ENCODE results near the gene PLEKHG2. TPM values are rescaled to one million over a fixed set of nuclear protein-coding genes. Genes with fewer than 3 reads are reported as not detected.
A peak's percentile ranks its signal among the peaks of the same experiment; 100 is the strongest.

Gene PLEKHG2
- total and polyA plus RNA-seq, 9 of the 15 experiments (the other 6 are each of a cell fraction or from before 2014, with no cell fraction given): 0.98 to 45.7 (median 9.8) TPM

GRCh38 chr19:39402346-39403300, 9.8 kb upstream of the PLEKHG2 start (continued):
- TF ChIP-seq MYBL2 (IDR thresholded peaks at IDR 0.05; ENCODE audit: low read depth) (no peak), MYBL2 (CRISPR knock-in tag; IDR thresholded peaks at IDR 0.05; ENCODE audit: borderline replicate concordance) (no peak), NBN (IDR thresholded peaks at IDR 0.05; ENCODE audit: low read depth) (no peak), LCOR (CRISPR knock-in tag; IDR thresholded peaks at IDR 0.05) (peak; percentile 51; the same call in 1 of the 2 replicates), ZMIZ1 (IDR thresholded peaks at IDR 0.05; ENCODE audit: low read depth in 2 of 2, low read length in 2 of 2) (peak in 1 of 2 experiments; percentile 46; a peak in 1 of 4 replicates), CC2D1A (IDR thresholded peaks at IDR 0.05) (no peak), KAT8 (IDR thresholded peaks at IDR 0.05; ENCODE audit: low read depth) (no peak), HNRNPLL (IDR thresholded peaks at IDR 0.05; ENCODE audit: low read depth, low read length, poor library complexity, severe bottlenecking) (no peak), CEBPG (CRISPR knock-in tag; IDR thresholded peaks at IDR 0.05) (no peak; the same call in 1 of the 2 replicates), CEBPG (tag; conservative IDR thresholded peaks at IDR 0.05 in 1 of 2, IDR thresholded peaks at IDR 0.05 in 1 of 2) (no peak), TEAD4 (IDR thresholded peaks at IDR 0.05; ENCODE audit: low read length) (peak; percentile 70), TEAD4 (CRISPR knock-in tag; IDR thresholded peaks at IDR 0.05; ENCODE audit: borderline replicate concordance) (no peak), ZKSCAN8 (CRISPR knock-in tag; IDR thresholded peaks at IDR 0.05) (0 out of 2 replicates have a peak, but pooled peaks have one; percentile 4), BCL6 (CRISPR knock-in tag; IDR thresholded peaks at IDR 0.05) (no peak), MAFF (IDR thresholded peaks at IDR 0.05; ENCODE audit: low read length) (no peak), BRD4 (IDR thresholded peaks at IDR 0.05) (no peak), TSC22D4 (tag; IDR thresholded peaks at IDR 0.05) (no peak)
- TF ChIP-seq, protein P1, sequence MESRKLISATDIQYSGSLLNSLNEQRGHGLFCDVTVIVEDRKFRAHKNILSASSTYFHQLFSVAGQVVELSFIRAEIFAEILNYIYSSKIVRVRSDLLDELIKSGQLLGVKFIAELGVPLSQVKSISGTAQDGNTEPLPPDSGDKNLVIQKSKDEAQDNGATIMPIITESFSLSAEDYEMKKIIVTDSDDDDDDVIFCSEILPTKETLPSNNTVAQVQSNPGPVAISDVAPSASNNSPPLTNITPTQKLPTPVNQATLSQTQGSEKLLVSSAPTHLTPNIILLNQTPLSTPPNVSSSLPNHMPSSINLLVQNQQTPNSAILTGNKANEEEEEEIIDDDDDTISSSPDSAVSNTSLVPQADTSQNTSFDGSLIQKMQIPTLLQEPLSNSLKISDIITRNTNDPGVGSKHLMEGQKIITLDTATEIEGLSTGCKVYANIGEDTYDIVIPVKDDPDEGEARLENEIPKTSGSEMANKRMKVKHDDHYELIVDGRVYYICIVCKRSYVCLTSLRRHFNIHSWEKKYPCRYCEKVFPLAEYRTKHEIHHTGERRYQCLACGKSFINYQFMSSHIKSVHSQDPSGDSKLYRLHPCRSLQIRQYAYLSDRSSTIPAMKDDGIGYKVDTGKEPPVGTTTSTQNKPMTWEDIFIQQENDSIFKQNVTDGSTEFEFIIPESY (CRISPR knock-in tag; IDR thresholded peaks at IDR 0.05): peak; percentile 44
- TF ChIP-seq, protein P2, sequence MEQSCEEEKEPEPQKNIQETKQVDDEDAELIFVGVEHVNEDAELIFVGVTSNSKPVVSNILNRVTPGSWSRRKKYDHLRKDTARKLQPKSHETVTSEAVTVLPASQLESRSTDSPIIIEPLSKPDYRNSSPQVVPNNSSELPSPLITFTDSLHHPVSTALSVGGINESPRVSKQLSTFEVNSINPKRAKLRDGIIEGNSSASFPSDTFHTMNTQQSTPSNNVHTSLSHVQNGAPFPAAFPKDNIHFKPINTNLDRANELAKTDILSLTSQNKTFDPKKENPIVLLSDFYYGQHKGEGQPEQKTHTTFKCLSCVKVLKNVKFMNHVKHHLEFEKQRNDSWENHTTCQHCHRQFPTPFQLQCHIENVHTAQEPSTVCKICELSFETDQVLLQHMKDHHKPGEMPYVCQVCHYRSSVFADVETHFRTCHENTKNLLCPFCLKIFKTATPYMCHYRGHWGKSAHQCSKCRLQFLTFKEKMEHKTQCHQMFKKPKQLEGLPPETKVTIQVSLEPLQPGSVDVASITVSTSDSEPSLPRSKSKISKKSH (CRISPR knock-in tag; IDR thresholded peaks at IDR 0.05): no peak
- TF ChIP-seq, protein P3, sequence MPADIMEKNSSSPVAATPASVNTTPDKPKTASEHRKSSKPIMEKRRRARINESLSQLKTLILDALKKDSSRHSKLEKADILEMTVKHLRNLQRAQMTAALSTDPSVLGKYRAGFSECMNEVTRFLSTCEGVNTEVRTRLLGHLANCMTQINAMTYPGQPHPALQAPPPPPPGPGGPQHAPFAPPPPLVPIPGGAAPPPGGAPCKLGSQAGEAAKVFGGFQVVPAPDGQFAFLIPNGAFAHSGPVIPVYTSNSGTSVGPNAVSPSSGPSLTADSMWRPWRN (IDR thresholded peaks at IDR 0.05; ENCODE audit: low read depth): peak; percentile 84
